Vagina (tissue), 2 donors: ENCODE results near the gene SLC34A3. TPM values are rescaled to one million over a fixed set of nuclear protein-coding genes. Genes with fewer than 3 reads are reported as not detected.
A peak's percentile ranks its signal among the peaks of the same experiment; 100 is the strongest.
"Not testable (repeated sequence)": the region's sequence is repeated elsewhere in the genome, so short reads cannot be mapped to it uniquely, and the experiment has no call there.

Experiments
- DNase-seq, 2 donors: peaks; one replicate each; pipeline ENCODE4 v3.0.0-alpha.2; 2017; ENCODE audit errors: extremely low spot score in 2 of 2
- H3K27ac ChIP-seq: fragments of 200-600 bp; sonication (generic); one replicate; pipeline ENCODE4 v1.5.1; 2019
- H3K27me3 ChIP-seq: fragments of 200-600 bp; sonication (generic); one replicate; pipeline ENCODE4 v1.5.1; 2019
- H3K36me3 ChIP-seq, 2 donors: fragments of 200-600 bp; sonication (generic); one replicate each; pipeline ENCODE4 v1.5.1; 2017 to 2019
- H3K4me1 ChIP-seq: fragments of 200-600 bp; sonication (generic); one replicate; pipeline ENCODE4 v1.5.1; 2019
- H3K4me3 ChIP-seq, 2 donors: fragments of 200-600 bp; sonication (generic); 1 replicate in 1 of 2; 2 replicates in 1 of 2; pipeline ENCODE4 v1.5.1; 2016 to 2019
- H3K9me3 ChIP-seq: fragments of 200-600 bp; sonication (generic); one replicate; pipeline ENCODE4 v1.5.1; 2019
- POLR2A ChIP-seq, 2 donors: fragments of 450-650 bp; IDR thresholded peaks; one replicate each; pipeline ENCODE4 v1.6.1; 2017; ENCODE audit warnings: antibody characterized with exemption in 2 of 2, mild to moderate bottlenecking in 2 of 2, moderate library complexity in 2 of 2
- POLR2AphosphoS5 ChIP-seq, 2 donors: sonication (generic); formaldehyde crosslinking; IDR thresholded peaks; one replicate each; pipeline ENCODE4 v1.9.0; 2017; ENCODE audit warnings: antibody characterized with exemption in 2 of 2, mild to moderate bottlenecking in 2 of 2, low read depth in 1 of 2; ENCODE audit not compliant: insufficient read depth in 1 of 2
- intact Hi-C: fragments of 100-400 bp; cut with DNase I; formaldehyde crosslinking; loops from one replicate; pipeline ENCODE4 v1.15.1; 2023
- total RNA-seq: library from RNA; depleted of rRNA; stranded (reverse); fragments of >200 nt; gene quantifications from one replicate; pipeline ENCODE4 v1.2.3, GENCODE V29; 2016
- TF ChIP-seq, protein P1 (sequence below), 3 experiments: fragments of 450-650 bp in 2 of 3; fragments of 200-600 bp in 1 of 3; sonication (generic) in 1 of 3; IDR thresholded peaks; one replicate each; pipeline ENCODE4 v1.5.1; 2017 to 2019; ENCODE audit warnings: antibody characterized with exemption in 3 of 3, mild to moderate bottlenecking in 2 of 3, moderate library complexity in 2 of 3

Gene SLC34A3
- total RNA-seq, 1 donor from 2014 or later: not detected

DNA sequence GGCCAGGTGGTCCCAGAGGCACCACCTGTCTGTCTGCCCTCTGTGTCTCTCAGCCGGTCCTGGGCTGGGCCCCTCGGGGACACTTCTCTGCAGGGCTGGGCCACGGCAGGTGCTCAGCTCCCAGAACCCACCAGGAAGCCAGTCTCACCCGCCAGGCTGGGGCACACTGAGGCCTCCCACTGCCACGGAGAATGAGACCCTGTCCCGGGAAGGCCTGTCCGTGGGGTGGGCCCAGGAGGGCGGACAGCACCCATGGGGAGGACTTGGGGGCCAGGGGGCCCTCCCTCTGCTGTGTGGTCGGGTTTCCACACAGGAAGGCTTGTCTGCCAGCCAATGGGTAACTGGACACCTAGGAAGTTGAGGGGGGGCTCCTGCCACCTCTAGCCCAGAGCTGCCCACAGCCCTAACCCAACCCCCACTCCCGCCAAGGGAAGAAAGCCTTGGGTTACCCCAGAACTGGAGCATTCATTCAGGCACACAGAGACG is 6.3 kb downstream of the SLC34A3 start:
- TF ChIP-seq, protein P1, sequence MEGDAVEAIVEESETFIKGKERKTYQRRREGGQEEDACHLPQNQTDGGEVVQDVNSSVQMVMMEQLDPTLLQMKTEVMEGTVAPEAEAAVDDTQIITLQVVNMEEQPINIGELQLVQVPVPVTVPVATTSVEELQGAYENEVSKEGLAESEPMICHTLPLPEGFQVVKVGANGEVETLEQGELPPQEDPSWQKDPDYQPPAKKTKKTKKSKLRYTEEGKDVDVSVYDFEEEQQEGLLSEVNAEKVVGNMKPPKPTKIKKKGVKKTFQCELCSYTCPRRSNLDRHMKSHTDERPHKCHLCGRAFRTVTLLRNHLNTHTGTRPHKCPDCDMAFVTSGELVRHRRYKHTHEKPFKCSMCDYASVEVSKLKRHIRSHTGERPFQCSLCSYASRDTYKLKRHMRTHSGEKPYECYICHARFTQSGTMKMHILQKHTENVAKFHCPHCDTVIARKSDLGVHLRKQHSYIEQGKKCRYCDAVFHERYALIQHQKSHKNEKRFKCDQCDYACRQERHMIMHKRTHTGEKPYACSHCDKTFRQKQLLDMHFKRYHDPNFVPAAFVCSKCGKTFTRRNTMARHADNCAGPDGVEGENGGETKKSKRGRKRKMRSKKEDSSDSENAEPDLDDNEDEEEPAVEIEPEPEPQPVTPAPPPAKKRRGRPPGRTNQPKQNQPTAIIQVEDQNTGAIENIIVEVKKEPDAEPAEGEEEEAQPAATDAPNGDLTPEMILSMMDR (IDR thresholded peaks at IDR 0.05): no peak
- TF ChIP-seq POLR2A (IDR thresholded peaks at IDR 0.05): no peak
- no peak for TF ChIP-seq POLR2AphosphoS5 (IDR thresholded peaks at IDR 0.05; ENCODE audit: insufficient read depth in 1 of 2, low read depth in 1 of 2)
- Histone ChIP-seq H3K27me3 (peaks cover 4% of the 10 kb centered on the region), H3K27ac (no peak overlapping the region), H3K4me1 (peaks cover 45% of the 10 kb centered on the region), H3K4me3 (peak overlapping the region in 1 of 2 donors; percentile 27), H3K9me3 (no peaks in the 10 kb centered on the region), H3K36me3 (no peaks in the 10 kb centered on the region)
- no peak for DNase-seq
- intact Hi-C loops: no loop called here

DNA sequence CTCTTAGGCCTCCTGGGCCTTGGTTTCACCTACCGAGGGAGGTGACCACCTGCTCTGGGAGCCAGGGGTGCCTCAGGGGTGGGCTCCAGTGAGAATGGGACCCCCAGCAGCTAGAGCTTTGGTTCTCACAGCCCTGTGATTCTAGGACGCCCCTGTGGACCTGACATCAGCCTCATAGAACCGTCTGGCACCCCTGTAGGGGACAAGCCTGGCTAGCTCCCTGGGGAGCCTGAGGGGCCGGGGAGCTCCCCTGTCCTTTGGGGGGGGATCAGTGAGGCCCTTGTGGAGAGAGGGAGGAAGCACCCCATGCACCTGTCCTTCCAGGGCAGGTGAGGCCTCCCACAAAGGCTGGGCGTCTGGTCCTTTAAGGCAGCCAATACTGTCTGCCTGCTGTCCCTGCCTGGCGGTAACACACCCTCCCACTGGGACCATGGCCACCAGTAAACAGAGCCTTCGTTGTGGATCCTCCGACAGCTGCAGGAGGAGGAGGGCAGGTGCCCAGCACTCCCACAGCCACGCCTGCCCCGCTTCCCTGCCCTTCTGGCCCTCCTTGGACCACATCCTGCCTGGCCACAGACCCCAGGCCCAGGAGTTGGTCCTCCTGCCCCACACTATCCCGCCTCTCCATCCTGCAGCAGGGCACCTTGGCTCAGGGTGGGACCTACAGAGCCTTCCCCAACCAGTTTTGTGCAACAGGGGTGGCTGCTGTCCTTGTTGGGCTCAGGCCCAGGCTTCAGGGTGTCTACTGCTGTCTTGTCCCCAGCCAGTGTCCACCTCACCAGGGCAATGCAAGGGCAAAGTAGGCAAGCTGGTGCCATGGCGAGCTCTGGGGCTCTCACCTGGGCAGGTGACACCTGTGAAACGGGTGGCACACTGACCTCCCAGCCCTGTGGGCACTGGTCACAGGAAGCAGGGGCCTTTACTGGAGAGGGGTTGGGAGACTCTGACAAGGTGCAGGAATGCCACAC is 7.3 kb downstream of the SLC34A3 start:
- no peaks in the 10 kb centered on the region for H3K27me3 ChIP-seq
- DNase-seq: no peak
- H3K9me3 ChIP-seq: no peaks in the 10 kb centered on the region
- peaks cover 0 to 5% of the 10 kb centered on the region in 2 donors for H3K36me3 ChIP-seq
- H3K4me1 ChIP-seq: peaks cover 55% of the 10 kb centered on the region
- intact Hi-C loops: no loop called here
- H3K27ac ChIP-seq: no peak overlapping the region
- TF ChIP-seq, protein P1 (IDR thresholded peaks at IDR 0.05): no peak
- TF ChIP-seq POLR2AphosphoS5 (IDR thresholded peaks at IDR 0.05; ENCODE audit: insufficient read depth in 1 of 2, low read depth in 1 of 2) (no peak), POLR2A (IDR thresholded peaks at IDR 0.05) (no peak)
- H3K4me3 ChIP-seq: no peak overlapping the region

DNA sequence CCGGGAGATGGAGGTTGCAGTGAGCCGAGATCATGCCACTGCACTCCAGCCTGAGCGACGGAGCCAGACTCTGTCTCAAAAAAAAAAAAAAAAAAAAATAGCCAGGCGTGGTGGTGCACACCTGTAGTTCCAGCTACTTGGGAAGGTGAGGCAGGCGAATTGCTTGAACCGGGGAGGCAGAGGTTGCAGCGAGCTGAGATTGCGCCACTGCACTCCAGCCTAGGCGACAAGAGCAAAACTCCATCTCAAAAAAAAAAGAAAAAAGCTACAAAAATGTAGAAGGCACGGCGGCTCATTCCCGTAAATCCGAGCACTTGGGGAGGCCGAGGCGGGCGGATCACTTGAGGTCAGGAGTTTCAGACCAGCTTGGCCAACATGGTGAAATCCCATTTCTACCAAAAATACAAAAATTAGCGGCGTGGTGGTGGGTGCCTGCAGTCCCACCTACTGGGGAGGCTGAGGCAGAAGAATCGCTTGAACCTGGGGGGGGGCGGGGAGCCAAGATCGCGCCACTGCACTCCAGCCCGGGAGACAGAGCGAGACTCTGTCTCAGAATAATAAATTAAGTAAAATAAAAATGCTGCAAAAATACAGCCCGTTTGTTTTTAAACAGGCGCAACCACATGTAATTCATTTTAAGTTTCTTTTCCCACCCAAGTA is 9.0 kb downstream of the SLC34A3 start:
- H3K9me3 ChIP-seq, DNase-seq, intact Hi-C loops, H3K27me3 ChIP-seq: not testable (repeated sequence)
- Histone ChIP-seq H3K4me1 (peaks cover 72% of the 10 kb centered on the region), H3K27ac (peak overlapping the region; percentile 76), H3K4me3 (peak overlapping the region; percentile 66 to 75), H3K36me3 (peaks cover 0 to 14% of the 10 kb centered on the region in 2 donors)

DNA sequence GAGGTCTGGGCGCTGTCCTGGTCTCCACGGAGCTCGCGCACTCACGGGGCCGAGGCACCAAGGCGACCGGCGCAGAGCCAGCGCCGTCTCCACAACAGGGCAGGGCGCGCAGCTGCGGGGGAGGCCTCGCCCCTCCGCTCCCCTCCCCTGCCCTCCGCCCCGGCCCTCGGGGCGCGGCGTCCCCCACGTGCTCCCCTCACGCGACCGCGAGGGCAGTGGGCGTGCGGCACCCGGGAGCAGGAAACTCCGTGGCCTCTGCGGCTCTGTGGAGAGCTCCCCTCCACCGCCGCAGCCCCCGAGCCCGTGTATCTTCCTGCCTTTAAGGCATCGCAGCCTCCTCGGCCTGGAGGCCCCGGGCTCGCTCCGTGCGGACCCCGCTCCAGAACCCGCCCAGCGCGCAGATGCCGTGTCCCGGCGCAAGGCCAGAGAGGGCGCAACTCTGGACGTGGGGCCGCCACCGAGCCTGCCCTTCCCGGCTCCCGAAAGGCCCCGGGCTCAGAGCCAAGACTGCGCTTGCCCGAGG is 9.7 kb downstream of the SLC34A3 start:
- Histone ChIP-seq H3K36me3 (peaks cover 0 to 14% of the 10 kb centered on the region in 2 donors), H3K27ac (peak overlapping the region; percentile 76), H3K4me1 (peaks cover 75% of the 10 kb centered on the region), H3K27me3 (no peaks in the 10 kb centered on the region), H3K4me3 (peak overlapping the region; percentile 66 to 75), H3K9me3 (no peaks in the 10 kb centered on the region)
- no peak for DNase-seq
- intact Hi-C loops: no loop called here
- no peak for TF ChIP-seq POLR2AphosphoS5 (IDR thresholded peaks at IDR 0.05; ENCODE audit: insufficient read depth in 1 of 2, low read depth in 1 of 2)
- no peak for TF ChIP-seq POLR2A (IDR thresholded peaks at IDR 0.05)
- TF ChIP-seq, protein P1 (IDR thresholded peaks at IDR 0.05): no peak

DNA sequence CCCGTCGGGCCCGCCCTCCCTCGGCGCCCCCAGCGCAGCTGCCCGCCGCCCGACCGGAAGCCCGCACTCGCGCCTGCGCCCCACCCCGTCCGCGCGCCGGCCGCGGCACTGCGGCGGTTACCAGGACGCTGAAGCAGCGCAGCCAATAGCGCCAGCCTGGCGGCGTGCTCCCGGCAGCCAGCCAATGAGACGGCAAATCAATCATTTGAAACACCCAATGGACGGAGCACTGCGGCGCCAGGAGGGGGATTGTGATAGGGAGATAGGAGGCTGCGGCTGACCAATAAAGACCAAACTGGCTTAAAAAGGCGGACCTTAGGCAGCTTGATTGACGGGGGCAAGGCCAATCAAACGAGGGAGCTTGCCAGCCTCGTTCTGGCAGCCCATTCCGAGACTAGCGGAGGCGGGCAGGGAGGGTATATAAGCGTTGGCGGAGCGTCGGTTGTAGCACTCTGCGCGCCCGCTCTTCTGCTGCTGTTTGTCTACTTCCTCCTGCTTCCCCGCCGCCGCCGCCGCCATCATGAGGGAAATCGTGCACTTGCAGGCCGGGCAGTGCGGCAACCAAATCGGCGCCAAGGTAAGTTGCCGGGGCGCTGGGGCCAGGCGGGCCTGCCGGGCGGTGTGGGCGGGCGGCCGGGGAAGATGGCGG is 10.3 kb downstream of the SLC34A3 start, which contains the start of gene TUBB4B:
TUBB4B (plus strand) TSS at position 447 of the 649 bp plus-strand sequence; CDS start at position 521, 74 bp downstream.
- no peaks in the 10 kb centered on the region for H3K9me3 ChIP-seq
- peak within 1 kb of the TSS; percentile 78 for H3K27ac ChIP-seq
- H3K4me3 ChIP-seq: peak within 1 kb of the TSS; percentile 66 to 99
- TF ChIP-seq POLR2A (IDR thresholded peaks at IDR 0.05): peak in 1 of 2 donors; percentile 100
- peak; percentile 89 to 100 for TF ChIP-seq POLR2AphosphoS5 (IDR thresholded peaks at IDR 0.05; ENCODE audit: insufficient read depth in 1 of 2, low read depth in 1 of 2)
- TF ChIP-seq, protein P1 (IDR thresholded peaks at IDR 0.05): peak in 1 of 3 experiments; percentile 15
- peaks cover 69% of the 10 kb centered on the region for H3K4me1 ChIP-seq
- peaks cover 0 to 14% of the 10 kb centered on the region in 2 donors for H3K36me3 ChIP-seq
- DNase-seq: peak; percentile 100
- intact Hi-C loops: no loop called here
- no peaks in the 10 kb centered on the region for H3K27me3 ChIP-seq
